Spleen (tissue), 11 donors: ENCODE measurements around the gene LIPF. TPM values are rescaled to one million over a fixed set of nuclear protein-coding genes. Genes with fewer than 3 reads are reported as not detected.

Source experiments
- DNase-seq: peaks from one replicate; pipeline ENCODE4 v3.0.0-alpha.2; 2020
- H3K27ac ChIP-seq, 8 donors: fragments of 200-600 bp; sonication (generic) in 7 of 8; 1 replicate in 4 of 8; 2 replicates in 4 of 8; pipeline versions ENCODE4 v1.5.0 to v1.8.0; 2016 to 2021; ENCODE audit warnings: inconsistent platforms in 4 of 8, mild to moderate bottlenecking in 4 of 8, moderate library complexity in 1 of 8
- H3K27me3 ChIP-seq, 7 donors: fragments of 200-600 bp; sonication (generic) in 6 of 7; replicated peaks in 1 of 7; 1 replicate in 4 of 7; 2 replicates in 3 of 7; pipeline versions ENCODE4 v1.5.0 to v1.8.0; 2016 to 2021; ENCODE audit warnings: inconsistent platforms in 3 of 7, mild to moderate bottlenecking in 1 of 7
- H3K36me3 ChIP-seq, 6 donors: fragments of 200-600 bp; sonication (generic) in 5 of 6; 1 replicate in 4 of 6; 2 replicates in 2 of 6; pipeline versions ENCODE4 v1.5.0 to v1.8.0; 2016 to 2021; ENCODE audit warnings: inconsistent platforms in 2 of 6
- H3K4me1 ChIP-seq, 6 donors: fragments of 200-600 bp; sonication (generic) in 5 of 6; 1 replicate in 3 of 6; 2 replicates in 3 of 6; pipeline versions ENCODE4 v1.5.0 to v1.8.0; 2016 to 2021; ENCODE audit warnings: inconsistent platforms in 3 of 6
- H3K4me3 ChIP-seq, 8 donors: fragments of 200-600 bp; sonication (generic) in 7 of 8; 1 replicate in 4 of 8; 2 replicates in 4 of 8; pipeline versions ENCODE4 v1.5.0 to v1.8.0; 2016 to 2021; ENCODE audit warnings: inconsistent platforms in 4 of 8, mild to moderate bottlenecking in 4 of 8, moderate library complexity in 2 of 8
- H3K9me3 ChIP-seq, 8 donors: fragments of 200-600 bp; sonication (generic) in 7 of 8; 1 replicate in 4 of 8; 2 replicates in 4 of 8; pipeline versions ENCODE4 v1.5.0 to v1.8.0; 2016 to 2021; ENCODE audit warnings: inconsistent platforms in 4 of 8
- CTCF ChIP-seq, 11 experiments: fragments of 200-600 bp in 7 of 11; fragments of 450-650 bp in 4 of 11; sonication (generic) in 4 of 11; IDR thresholded peaks in 8 of 11; conservative IDR thresholded peaks in 3 of 11; 1 replicate in 7 of 11; 2 replicates in 4 of 11; pipeline versions ENCODE4 v1.4.0 to v1.8.0; 2016 to 2021; ENCODE audit warnings: antibody characterized with exemption in 11 of 11, inconsistent platforms in 4 of 11, mild to moderate bottlenecking in 1 of 11
- POLR2A ChIP-seq, 3 donors: fragments of 450-650 bp; IDR thresholded peaks; one replicate each; pipeline ENCODE4 v1.5.1; 2017; ENCODE audit warnings: antibody characterized with exemption in 3 of 3, mild to moderate bottlenecking in 1 of 3
- POLR2AphosphoS5 ChIP-seq, 3 donors: sonication (generic); formaldehyde crosslinking; IDR thresholded peaks; one replicate each; pipeline ENCODE4 v1.5.1; 2017; ENCODE audit warnings: antibody characterized with exemption in 3 of 3
- WGBS, 5 donors: extraction: QIAGEN DNeasy Blood & Tissue Kit in 3 of 5; methylation state at CpG; one replicate each; pipeline versions ENCODE4 v1.1.5 to v1.1.7; 2013 to 2018; 5-methylcytosine and 5-hydroxymethylcytosine counted together
- intact Hi-C: fragments of 100-400 bp; cut with DNase I; formaldehyde crosslinking; loops from one replicate; pipeline ENCODE4 v1.15.0; 2023; ENCODE audit warnings: low total_unique reads
- polyA plus RNA-seq, 3 donors: library from polyadenylated mRNA; stranded (reverse); fragments of 200-250 nt; gene quantifications; one replicate each; pipeline ENCODE4 v1.2.1, GENCODE V29; 2013
- total RNA-seq, 7 donors: library from RNA; depleted of rRNA in 3 of 7; stranded (reverse); fragments of >200 nt in 3 of 7; fragmentation: NEBNext Ultra II Directional in 4 of 7; extraction: Animal tissue kit (Norgen Biotek cat#: 25700) in 4 of 7; gene quantifications; one replicate each; pipeline versions ENCODE4 v1.1.0 to v1.2.1, GENCODE V29; 2016 to 2021
- donor health status: healthy with polysubstance abuse.
- donor health status: DM: no; HTN: no; CAD: no; lungs with moderate emphysema.
- donor health status: DM: no; HTN: no; CAD: no.
- donor health status: Bipolar disorder and iron deficiency.
- donor health status: healthy.
- donor health status: DM: no; HTN: no; CAD: no.
- donor health status: DM: yes; HTN: yes; CAD: no.

Gene LIPF
- total and polyA plus RNA-seq, 10 donors: 0.23 to 0.83 TPM; not detected in 8

- Histone ChIP-seq H3K27me3 (no peaks in the 10 kb centered on the region), H3K4me3 (no peak overlapping the region), H3K4me1 (no peaks in the 10 kb centered on the region), H3K9me3 (no peaks in the 10 kb centered on the region), H3K36me3 (no peaks in the 10 kb centered on the region), H3K27ac (no peak overlapping the region)
- intact Hi-C loops: no loop called here
- WGBS, 5 donors: 86 to 98% (median 93%) methylated on average over 1 of the region's 1 CpG
- DNase-seq: no peak
- no peak for TF ChIP-seq POLR2A (IDR thresholded peaks at IDR 0.05)
- no peak for TF ChIP-seq POLR2AphosphoS5 (IDR thresholded peaks at IDR 0.05)
- no peak for TF ChIP-seq CTCF (IDR thresholded peaks at IDR 0.05 in 8 of 11, conservative IDR thresholded peaks at IDR 0.05 in 3 of 11)
Observed at GRCh38 chr10:88715517-88715916, 51.3 kb downstream of the LIPF start.

DNA sequence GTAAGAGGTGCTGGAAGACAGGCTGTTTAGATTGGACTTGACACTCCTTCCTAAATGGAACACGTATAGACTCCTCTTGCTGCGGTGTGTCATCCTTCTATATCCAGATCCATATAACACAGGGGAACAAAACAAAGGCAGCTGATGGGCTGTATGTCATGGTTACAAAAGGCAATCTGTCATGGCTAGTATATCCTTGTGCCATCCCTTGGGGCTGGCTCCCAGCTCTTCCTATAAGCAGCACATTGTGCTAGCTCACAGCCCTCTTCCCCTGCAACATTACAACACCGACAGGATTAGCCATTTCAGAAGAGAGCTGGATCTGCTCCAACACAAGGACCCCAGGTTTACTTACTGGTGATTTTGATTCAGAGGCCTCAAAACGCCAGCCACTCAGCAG is 57.1 kb downstream of the LIPF start:
- H3K9me3 ChIP-seq: no peaks in the 10 kb centered on the region
- H3K36me3 ChIP-seq: no peaks in the 10 kb centered on the region
- no peak for DNase-seq
- H3K27ac ChIP-seq: no peak overlapping the region
- intact Hi-C loops: no loop called here
- H3K4me3 ChIP-seq: no peak overlapping the region
- 83 to 92% (median 87%) methylated on average over 4 of the region's 4 CpGs for WGBS, 5 donors
- H3K4me1 ChIP-seq: peaks cover 0 to 6% (median 0%) of the 10 kb centered on the region in 6 donors
- no peaks in the 10 kb centered on the region for H3K27me3 ChIP-seq
- TF ChIP-seq CTCF (IDR thresholded peaks at IDR 0.05 in 8 of 11, conservative IDR thresholded peaks at IDR 0.05 in 3 of 11) (no peak), POLR2A (IDR thresholded peaks at IDR 0.05) (no peak), POLR2AphosphoS5 (IDR thresholded peaks at IDR 0.05) (no peak)

DNA sequence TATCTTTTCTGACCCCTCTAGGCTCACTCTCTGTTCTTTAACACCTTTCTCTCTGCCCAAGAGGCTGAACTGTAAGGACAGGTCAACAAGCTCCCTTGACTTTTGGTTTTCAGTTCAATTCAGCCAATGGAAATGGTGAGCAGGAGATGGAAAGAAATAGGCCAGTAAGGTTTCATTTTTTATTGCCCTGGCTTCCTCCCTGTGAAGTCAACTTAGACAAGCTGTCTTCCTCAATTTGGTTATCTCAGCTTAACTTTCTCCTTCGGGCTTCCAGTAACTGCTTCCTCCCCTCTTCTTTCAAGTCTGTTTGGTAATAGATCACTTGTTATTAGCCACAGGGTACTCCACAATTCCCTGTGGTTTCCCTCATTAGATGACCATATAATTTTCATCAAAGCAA is 61.6 kb downstream of the LIPF start:
- H3K27ac ChIP-seq: no peak overlapping the region
- no peaks in the 10 kb centered on the region for H3K9me3 ChIP-seq
- DNase-seq: no peak
- 0 to 7% (median 3%) methylated on average over 1 of the region's 1 CpG for WGBS, 5 donors
- no peaks in the 10 kb centered on the region for H3K36me3 ChIP-seq
- H3K27me3 ChIP-seq: no peaks in the 10 kb centered on the region
- no peak overlapping the region for H3K4me3 ChIP-seq
- TF ChIP-seq POLR2AphosphoS5 (IDR thresholded peaks at IDR 0.05) (no peak), CTCF (IDR thresholded peaks at IDR 0.05 in 8 of 11, conservative IDR thresholded peaks at IDR 0.05 in 3 of 11) (no peak)
- intact Hi-C loops: no loop called here
- H3K4me1 ChIP-seq: peaks cover 0 to 6% (median 0%) of the 10 kb centered on the region in 6 donors

DNA sequence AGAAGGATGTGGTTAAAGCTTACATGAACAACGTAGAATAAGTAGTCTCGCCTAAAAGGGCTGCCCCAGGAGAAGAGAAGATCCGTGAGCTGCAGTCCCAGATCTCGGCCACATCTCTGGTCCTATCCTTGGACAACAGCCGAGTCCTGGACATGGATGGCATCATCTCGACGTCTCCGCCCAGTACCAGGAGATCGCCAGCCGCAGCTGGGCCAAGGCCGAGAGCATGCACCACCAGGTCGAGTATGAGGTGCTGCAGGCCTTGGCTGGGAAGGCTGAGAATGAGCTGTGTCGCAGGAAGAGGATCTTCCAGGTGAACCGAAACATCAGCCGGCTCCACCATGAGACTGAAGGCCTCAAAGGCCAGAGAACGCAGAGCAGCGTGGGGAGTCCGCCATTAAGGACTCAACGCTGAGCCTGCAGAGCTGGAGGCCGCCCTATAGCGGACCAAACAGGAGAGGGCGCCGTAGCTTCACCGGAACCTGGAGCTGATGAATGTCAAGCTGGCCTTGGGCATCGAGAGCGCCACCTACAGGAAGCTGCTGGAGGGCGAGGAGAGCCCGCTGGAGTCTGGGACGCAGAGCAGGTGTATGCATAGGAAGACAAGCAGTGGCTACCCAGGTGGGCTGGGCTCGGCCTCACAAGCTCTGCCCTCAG is 64.0 kb downstream of the LIPF start:
- intact Hi-C loops: no loop called here
- no peak overlapping the region for H3K4me3 ChIP-seq
- no peak overlapping the region for H3K27ac ChIP-seq
- peak; percentile 76 for DNase-seq
- H3K27me3 ChIP-seq: no peaks in the 10 kb centered on the region
- H3K9me3 ChIP-seq: no peaks in the 10 kb centered on the region
- WGBS, 5 donors: 82 to 91% (median 85%) methylated on average over 22 to 30 of the region's 30 CpGs
- no peaks in the 10 kb centered on the region for H3K36me3 ChIP-seq
- peaks cover 0 to 6% (median 0%) of the 10 kb centered on the region in 6 donors for H3K4me1 ChIP-seq
- TF ChIP-seq POLR2A (IDR thresholded peaks at IDR 0.05) (no peak), POLR2AphosphoS5 (IDR thresholded peaks at IDR 0.05) (no peak), CTCF (IDR thresholded peaks at IDR 0.05 in 8 of 11, conservative IDR thresholded peaks at IDR 0.05 in 3 of 11) (peak in 3 of 11 experiments; percentile 29 to 48 (median 45))

Other genes starting within 250 kb of the LIPF start
- gene RNLS, start 81.1 kb upstream of the LIPF start, total RNA-seq: 10 to 100 TPM in 5 of 7 donors, 1 to 10 TPM in 2; 5.3 to 28.8 (median 10.9) TPM
- 1 to 10 TPM; 4.5 to 5.1 (median 5.1) TPM for gene RNLS, start 81.1 kb upstream of the LIPF start, polyA plus RNA-seq
- gene LIPJ, start 77.7 kb upstream of the LIPF start, total RNA-seq: under 1 TPM in 5 of 7 donors, not detected in 2; 0.10 to 0.33 (median 0.21) TPM
- under 1 TPM; 0.13 to 0.57 (median 0.27) TPM for gene LIPJ, start 77.7 kb upstream of the LIPF start, polyA plus RNA-seq
- gene LIPK, start 41.8 kb downstream of the LIPF start, total RNA-seq: not detected
- not detected for gene LIPK, start 41.8 kb downstream of the LIPF start, polyA plus RNA-seq
- gene LIPN, start 95.6 kb downstream of the LIPF start, total RNA-seq: 1 to 10 TPM in 4 of 7 donors, under 1 TPM in 1, not detected in 2; 0.92 to 7.1 (median 2.5) TPM
- gene LIPN, start 95.6 kb downstream of the LIPF start, polyA plus RNA-seq: under 1 TPM; 0.07 to 0.16 (median 0.08) TPM
- not detected for gene LIPM, start 138.3 kb downstream of the LIPF start, total RNA-seq
- not detected for gene LIPM, start 138.3 kb downstream of the LIPF start, polyA plus RNA-seq
- 10 to 100 TPM in 1 of 7 donors, 1 to 10 TPM in 6; 4.8 to 11.5 (median 7.7) TPM for gene ANKRD22, start 187.4 kb downstream of the LIPF start, total RNA-seq
- 1 to 10 TPM; 2.2 to 7.5 (median 2.6) TPM for gene ANKRD22, start 187.4 kb downstream of the LIPF start, polyA plus RNA-seq
- gene STAMBPL1, start 215.8 kb downstream of the LIPF start, total RNA-seq: 10 to 100 TPM; 19.1 to 49.4 (median 27.9) TPM
- 10 to 100 TPM in 2 of 3 donors, 1 to 10 TPM in 1; 6.2 to 13.6 (median 10.7) TPM for gene STAMBPL1, start 215.8 kb downstream of the LIPF start, polyA plus RNA-seq